Stimulated activated CD4-positive, alpha-beta T cell treated with anti-CD3 and anti-CD28 coated beads, Interleukin-15, amount 100 ng/mL, for 24 hours (primary cell): ENCODE results near the gene NUP35.
"Not testable (repeated sequence)": the region's sequence is repeated elsewhere in the genome, so short reads cannot be mapped to it uniquely, and the experiment has no call there.

Experiments
- DNase-seq: peaks from one replicate; pipeline ENCODE4 v3.0.0-alpha.2; 2020

NUP35 gene

GRCh38 chr2:183148955-183149354, 24.7 kb downstream of the NUP35 start:
- no peak for DNase-seq

GRCh38 chr2:183149489-183149888, 25.2 kb downstream of the NUP35 start:
- DNase-seq = no peak

GRCh38 chr2:183152280-183152679, 28.0 kb downstream of the NUP35 start:
- DNase-seq = not testable (repeated sequence)

GRCh38 chr2:183153967-183154366, 29.7 kb downstream of the NUP35 start:
- DNase-seq = no peak

- DNase-seq = not testable (repeated sequence)
These were observed 30.5 kb downstream of the NUP35 start for GRCh38 chr2:183154772-183155171.

GRCh38 chr2:183157131-183157530, 32.9 kb downstream of the NUP35 start:
- DNase-seq = no peak

- DNase-seq = no peak
These were observed 38.1 kb downstream of the NUP35 start for GRCh38 chr2:183162362-183162761.

GRCh38 chr2:183163821-183164649, 39.8 kb downstream of the NUP35 start:
- no peak for DNase-seq

GRCh38 chr2:183164650-183165015, 40.4 kb downstream of the NUP35 start:
- DNase-seq = no peak

- no peak for DNase-seq
These were observed 42.0 kb downstream of the NUP35 start for GRCh38 chr2:183166210-183166609.

- DNase-seq = not testable (repeated sequence)
These were observed 42.7 kb downstream of the NUP35 start for GRCh38 chr2:183166976-183167375.

- no peak for DNase-seq
These were observed 48.1 kb downstream of the NUP35 start for GRCh38 chr2:183172220-183172887.

- no peak for DNase-seq
These were observed 54.9 kb downstream of the NUP35 start for GRCh38 chr2:183179156-183179555.

GRCh38 chr2:183185534-183185933, 61.3 kb downstream of the NUP35 start:
- DNase-seq = no peak

- DNase-seq = no peak
These were observed 62.1 kb downstream of the NUP35 start for GRCh38 chr2:183186296-183186695.

- DNase-seq = no peak
These were observed 62.5 kb downstream of the NUP35 start for GRCh38 chr2:183186766-183187165.

- DNase-seq = no peak
These were observed 68.1 kb downstream of the NUP35 start for GRCh38 chr2:183192343-183192742.

GRCh38 chr2:183193904-183194303, 69.7 kb downstream of the NUP35 start:
- no peak for DNase-seq

- no peak for DNase-seq
These were observed 71.2 kb downstream of the NUP35 start for GRCh38 chr2:183195397-183195796.

GRCh38 chr2:183195998-183196409, 71.8 kb downstream of the NUP35 start:
- no peak for DNase-seq

GRCh38 chr2:183204397-183204796, 80.2 kb downstream of the NUP35 start:
- DNase-seq = no peak

GRCh38 chr2:183207110-183207509, 82.9 kb downstream of the NUP35 start:
- no peak for DNase-seq

- DNase-seq = no peak
These were observed 85.3 kb downstream of the NUP35 start for GRCh38 chr2:183209395-183210028.
